Fibroblast of mammary gland (primary cell): ENCODE results near the gene ROBO3.
A peak's percentile ranks its signal among the peaks of the same experiment; 100 is the strongest.

Experiments used
- DNase-seq: peaks from one replicate; pipeline ENCODE4 v3.0.0-alpha.2; 2010; ENCODE audit warnings: low read depth
- H3K4me3 ChIP-seq: 2 replicates; pipeline ENCODE4 v1.5.1; 2011; ENCODE audit warnings: low read depth, mild to moderate bottlenecking, low read length, moderate library complexity; ENCODE audit not compliant: control insufficient read depth
- CTCF ChIP-seq: conservative IDR thresholded peaks from 2 replicates; pipeline ENCODE4 v1.5.1; 2011; ENCODE audit warnings: low read depth, low read length, inconsistent platforms; ENCODE audit not compliant: control insufficient read depth, insufficient read depth

ROBO3 gene

GRCh38 chr11:124899383-124900145, 34.3 kb downstream of the ROBO3 start:
- peak; percentile 20 for DNase-seq
- no peak for TF ChIP-seq CTCF
- H3K4me3 ChIP-seq = no peak overlapping the region

GRCh38 chr11:124900464-124900863, 35.2 kb downstream of the ROBO3 start:
- H3K4me3 ChIP-seq = peak overlapping the region; percentile 33
- DNase-seq = peak; percentile 93
- no peak for TF ChIP-seq CTCF

- H3K4me3 ChIP-seq = no peak overlapping the region
- no peak for TF ChIP-seq CTCF
- peak; percentile 52 for DNase-seq
Observed at GRCh38 chr11:124902616-124903015, 37.4 kb downstream of the ROBO3 start.

GRCh38 chr11:124915541-124916369, 50.5 kb downstream of the ROBO3 start:
- TF ChIP-seq CTCF = no peak
- H3K4me3 ChIP-seq = no peak overlapping the region
- peak; percentile 79 for DNase-seq

- H3K4me3 ChIP-seq = no peak overlapping the region
- no peak for TF ChIP-seq CTCF
- DNase-seq = no peak
Observed at GRCh38 chr11:124916370-124916710, 51.1 kb downstream of the ROBO3 start.

- no peak for TF ChIP-seq CTCF
- DNase-seq = peak; percentile 73
- no peak overlapping the region for H3K4me3 ChIP-seq
Observed at GRCh38 chr11:124917115-124917637, 51.9 kb downstream of the ROBO3 start.
